NCI-H2081 treated with DMSO at 0.1 percent for 48 hours (cell line): ENCODE data around the gene KIAA0040.
A peak's percentile ranks its signal among the peaks of the same experiment; 100 is the strongest.

Source experiments
- DNase-seq: peaks from one replicate; lab custom pipeline; 2025; lab: John Stamatoyannopoulos, UW

Gene KIAA0040

DNA sequence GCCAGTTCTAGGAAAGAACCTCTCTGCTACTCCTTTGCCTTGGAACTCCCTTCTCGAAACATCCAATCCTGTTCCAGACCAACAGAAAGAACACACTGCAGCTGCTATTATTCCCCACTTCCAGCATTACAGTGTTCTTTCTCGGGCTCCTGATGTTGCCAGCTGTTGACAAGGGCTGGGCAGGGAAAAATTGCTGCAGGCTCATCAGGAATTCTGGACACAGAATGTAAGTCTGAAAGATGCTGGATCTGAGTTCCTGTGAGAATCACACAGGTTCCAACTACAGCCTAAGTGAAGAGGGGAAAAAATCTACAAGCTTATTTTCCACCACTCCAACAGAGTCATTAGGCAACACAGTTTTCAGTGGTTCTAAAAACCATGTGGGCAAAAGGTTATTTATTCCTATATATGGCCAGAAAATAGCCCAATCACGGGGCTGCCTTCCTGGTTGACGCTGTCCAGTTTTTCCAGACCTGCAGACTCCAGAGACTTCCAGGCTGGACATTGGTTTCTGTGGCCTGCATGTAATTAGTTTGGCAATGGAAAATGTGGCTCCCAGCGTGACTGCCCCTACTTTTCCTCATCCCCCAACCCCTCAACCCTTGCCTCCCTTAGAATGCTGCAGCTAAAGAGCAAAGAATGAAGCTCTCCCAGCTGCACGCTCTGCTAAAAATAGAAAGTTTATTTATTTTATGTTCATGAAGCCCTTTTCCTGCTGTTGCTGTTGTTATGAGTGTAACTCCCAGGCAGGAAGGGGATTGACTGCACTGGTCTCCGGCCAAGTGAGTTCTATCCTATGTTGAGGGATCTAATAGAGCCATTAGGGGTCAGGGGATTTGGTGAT lies 8.3 kb upstream of the KIAA0040 start:
- DNase-seq, result no peak

DNA sequence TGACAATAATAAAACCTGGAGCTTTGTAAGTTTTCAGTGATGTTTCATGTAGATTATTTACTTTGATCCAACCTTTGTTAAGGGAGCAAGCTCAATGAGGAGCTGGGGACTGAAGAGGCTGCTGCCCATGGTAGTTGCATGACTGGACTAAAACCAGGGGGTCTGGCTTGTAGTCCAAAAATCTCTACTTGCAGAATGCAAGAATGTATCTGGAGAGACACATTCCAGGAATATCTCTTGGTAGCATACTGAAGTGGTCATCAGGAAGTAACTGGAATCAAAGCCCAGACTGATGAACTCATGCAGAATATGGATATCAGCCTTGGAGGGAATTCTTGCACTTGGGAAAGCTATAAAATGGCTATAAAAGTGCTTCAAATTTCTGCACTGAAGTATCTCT lies 5.8 kb upstream of the KIAA0040 start:
- no peak for DNase-seq

GRCh38 chr1:175197531-175197930 lies 5.0 kb upstream of the KIAA0040 start:
- DNase-seq, result no peak

DNA sequence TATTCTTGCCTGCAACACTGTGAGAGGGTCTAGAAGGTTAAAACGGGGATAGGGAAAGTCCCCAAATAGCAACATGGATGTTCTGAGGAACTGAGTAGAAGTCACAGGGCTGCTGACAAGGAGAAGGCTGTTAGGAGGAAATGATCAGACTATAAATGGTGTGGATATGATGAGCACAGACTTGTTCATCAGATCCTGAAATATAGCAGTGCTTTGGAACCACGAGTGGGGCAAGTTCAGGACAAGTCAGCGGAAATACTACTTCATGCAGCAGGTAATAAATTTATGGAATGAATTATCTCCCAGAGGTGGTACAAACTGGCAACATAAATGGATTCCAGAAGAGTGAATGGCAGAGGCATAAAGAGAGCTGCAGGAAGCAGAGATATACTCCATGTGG lies 3.2 kb upstream of the KIAA0040 start:
- DNase-seq, result no peak

DNA sequence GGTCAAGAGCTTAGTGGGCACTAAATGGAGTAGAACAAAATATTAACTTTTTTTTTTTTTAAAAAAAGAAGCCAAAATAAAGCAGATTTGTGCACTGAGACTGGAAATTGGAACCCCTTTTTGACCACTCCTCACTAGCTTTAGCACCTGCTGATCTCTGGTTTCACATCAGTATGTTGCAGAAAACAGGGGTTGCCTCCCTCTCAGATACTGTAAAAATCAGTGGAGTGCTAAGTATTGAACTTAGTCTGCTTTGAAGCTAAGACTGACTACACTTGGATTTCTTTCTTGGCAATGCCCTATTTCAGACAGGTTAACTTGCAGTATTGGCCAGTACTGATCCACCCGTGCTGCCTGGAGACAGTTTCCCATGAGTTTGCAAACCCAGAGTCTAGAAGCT lies 2.7 kb upstream of the KIAA0040 start:
- DNase-seq, result no peak

DNA sequence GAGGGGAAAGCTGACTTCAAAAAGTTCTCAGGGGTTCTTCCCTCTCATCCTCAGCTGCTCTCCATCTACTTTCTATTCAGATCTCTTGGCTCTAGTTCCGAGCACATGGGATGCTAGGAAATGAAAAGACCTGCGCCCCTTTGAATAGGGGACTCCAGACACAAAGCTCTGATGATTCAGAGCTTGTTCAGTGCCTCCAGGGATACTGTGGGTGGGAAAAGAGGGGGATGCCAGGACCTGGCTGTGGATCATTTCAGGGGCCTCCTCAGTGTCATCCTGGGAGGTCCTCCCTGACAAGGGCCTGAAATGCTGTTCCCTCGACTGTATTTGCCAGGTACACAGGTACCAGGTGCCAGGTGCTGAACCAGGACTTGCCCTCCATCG lies 943 bp upstream of the KIAA0040 start:
- DNase-seq, result no peak

GRCh38 chr1:175192111-175192629 lies 406 bp downstream of the KIAA0040 start:
- DNase-seq, result no peak

GRCh38 chr1:175191659-175192058 lies 917 bp downstream of the KIAA0040 start:
- no peak for DNase-seq

DNA sequence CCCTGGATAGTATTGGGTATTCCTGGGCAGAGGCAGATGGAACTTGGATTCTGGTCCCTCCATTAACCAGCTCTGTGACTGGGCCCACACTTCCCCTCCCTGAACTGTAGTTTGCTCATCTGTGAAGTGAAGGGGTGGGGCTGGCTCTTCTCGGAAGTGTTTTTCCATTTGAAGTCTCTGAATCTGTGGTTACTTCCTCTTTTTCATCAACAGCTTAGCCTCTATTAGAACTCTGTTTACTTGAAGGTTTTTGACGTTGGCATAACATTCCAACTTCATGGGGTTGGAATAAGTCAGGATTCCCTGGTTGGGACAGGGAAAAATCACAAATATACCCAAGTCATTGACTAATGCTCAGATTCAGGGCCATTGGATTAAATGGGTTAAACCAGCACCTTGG lies 3.6 kb downstream of the KIAA0040 start:
- DNase-seq, result no peak

DNA sequence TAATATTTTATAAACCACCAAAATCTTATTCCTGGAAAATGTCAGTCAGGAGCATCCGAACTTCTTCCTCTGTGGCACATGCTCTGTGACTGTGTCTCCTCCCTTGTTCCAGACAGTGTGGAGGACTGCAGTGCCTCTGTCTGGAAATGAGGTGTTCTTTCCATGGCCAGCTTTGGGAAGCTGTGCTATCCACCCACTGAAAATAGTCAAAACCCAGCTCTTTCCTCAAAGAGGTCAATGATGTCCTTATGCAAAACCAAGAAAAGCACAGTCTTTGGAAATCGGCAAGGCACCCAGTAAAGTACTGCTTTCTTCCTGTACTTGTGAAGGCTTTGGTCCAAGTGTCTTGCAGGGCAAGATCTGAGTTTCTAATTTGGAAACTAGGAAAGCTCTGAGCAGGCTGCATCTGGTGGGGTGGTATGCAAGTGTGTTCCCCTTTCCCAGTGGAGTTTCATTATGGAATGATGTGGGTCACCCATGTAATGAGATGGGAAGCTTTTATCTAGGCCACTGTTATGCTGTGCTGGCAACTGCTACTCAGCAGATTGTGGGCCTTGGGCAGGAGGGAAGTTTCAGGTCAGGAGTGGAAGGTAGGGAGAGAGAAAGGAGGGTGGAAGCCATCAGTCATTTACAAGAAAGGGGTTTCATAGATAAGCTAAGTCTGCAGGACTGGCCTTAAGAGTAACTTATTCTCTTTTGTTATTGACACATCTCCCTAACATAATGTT lies 6.0 kb downstream of the KIAA0040 start:
- no peak for DNase-seq

- no peak for DNase-seq
Measured at GRCh38 chr1:175185903-175186302, 6.7 kb downstream of the KIAA0040 start.

DNA sequence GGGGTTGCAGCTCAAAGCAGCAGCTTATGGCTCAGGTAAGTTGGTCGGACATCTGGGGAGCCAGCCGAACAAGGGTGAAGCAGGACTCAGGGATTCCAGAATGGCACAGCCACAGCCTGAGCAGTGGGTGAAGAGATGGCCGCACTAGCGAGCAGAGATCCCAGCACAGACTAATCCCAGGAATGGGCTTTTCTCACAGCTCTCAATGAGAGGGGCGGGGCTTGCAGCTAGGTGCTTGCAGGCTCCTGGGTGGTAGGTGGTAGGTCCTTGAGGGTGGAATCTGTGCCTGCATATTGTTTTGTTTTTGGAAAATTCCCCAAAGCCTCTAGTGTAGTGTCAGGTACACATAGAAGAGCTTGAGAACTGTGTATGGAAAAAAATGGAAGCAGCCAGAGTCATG lies 9.0 kb downstream of the KIAA0040 start:
- no peak for DNase-seq

- DNase-seq, result no peak
Measured at GRCh38 chr1:175182201-175182746, 10.3 kb downstream of the KIAA0040 start.

GRCh38 chr1:175179837-175180590 lies 12.6 kb downstream of the KIAA0040 start:
- no peak for DNase-seq

- DNase-seq, result no peak
Measured at GRCh38 chr1:175178456-175178855, 14.1 kb downstream of the KIAA0040 start.

DNA sequence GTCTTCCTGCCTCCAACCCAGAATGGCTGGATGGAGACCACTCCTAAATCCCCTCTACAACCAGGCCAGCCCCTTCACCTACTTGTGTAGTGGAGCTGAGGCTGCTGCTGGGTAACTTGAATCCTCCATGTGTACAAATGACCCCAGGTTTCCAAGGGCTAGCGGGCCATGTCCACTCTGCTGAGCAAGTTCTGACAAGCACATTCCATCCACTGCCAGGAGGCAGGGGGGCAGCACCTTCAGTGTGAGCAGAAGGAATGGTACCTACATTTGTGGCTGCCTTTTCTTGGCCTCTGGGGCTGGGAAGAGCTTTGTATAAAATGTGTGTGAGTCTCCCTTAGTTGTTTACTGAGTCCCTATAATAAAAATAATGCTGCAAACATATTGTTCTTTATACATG lies 14.5 kb downstream of the KIAA0040 start:
- DNase-seq, result no peak

DNA sequence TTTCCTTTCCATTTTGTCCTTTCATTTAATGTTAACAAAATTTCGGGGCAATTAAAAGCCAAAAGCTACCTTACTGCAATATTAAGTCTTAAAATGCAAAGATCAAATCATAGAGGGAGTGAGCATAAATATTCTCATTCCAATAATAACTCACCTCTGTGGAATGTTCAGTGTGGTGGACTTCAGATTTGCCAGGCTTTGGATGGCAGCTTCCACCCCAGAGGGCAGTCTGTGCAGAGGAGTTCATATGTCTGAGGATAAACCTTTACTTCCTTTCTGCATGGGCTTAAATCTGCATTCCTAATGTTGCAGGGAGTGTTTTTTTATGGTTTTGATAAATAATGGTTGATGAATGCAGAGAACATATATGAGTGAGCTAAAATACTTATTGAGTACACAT lies 16.3 kb downstream of the KIAA0040 start:
- no peak for DNase-seq

DNA sequence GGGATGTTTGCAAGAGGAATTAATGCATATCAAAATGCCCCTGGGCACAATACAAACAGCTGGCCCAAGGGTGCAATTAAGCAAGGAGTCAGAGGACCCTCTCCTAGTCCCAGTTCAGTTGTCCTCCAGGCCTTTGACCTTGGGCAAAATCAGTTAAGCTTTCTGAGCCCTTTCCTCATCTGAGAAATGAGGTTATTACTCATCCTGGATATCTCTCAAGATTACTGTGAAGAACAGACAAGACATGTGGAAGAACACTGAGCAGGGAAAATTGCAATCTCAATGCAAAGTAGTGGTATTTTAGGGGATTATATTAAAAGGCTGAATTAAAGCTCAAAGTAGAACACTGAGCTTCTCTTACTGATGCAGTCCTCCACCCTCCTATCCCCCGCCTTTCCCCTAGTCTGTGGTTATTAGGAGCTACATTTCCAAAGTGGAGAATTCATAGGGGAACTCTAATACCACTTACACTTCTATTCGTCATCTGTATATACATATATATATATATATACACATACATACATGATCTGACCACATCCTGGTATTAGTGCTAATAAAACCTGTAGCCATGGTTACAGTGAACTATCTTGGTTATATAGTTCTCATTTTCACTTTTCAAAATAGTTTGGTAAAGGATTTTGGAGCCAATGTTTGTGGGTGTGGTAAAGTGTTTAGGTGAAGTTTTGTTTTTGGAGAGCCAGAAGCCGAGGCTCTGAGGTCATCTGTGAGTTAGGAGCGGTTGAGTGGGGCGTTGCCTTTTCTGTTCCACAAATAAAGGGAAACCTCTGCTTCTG lies 18.1 kb downstream of the KIAA0040 start:
- no peak for DNase-seq

GRCh38 chr1:175173531-175173930 lies 19.0 kb downstream of the KIAA0040 start:
- no peak for DNase-seq

- DNase-seq, result peak; percentile 86
Measured at GRCh38 chr1:175172503-175172902, 20.1 kb downstream of the KIAA0040 start.
